Endothelial cell of umbilical vein (primary cell): ENCODE data around the gene DPYD. TPM values are rescaled to one million over a fixed set of nuclear protein-coding genes. Genes with fewer than 3 reads are reported as not detected.

ENCODE experiments used
- BruUV-seq: library from RNA; stranded (reverse); fragments of 400-500 nt; replicated peaks from 2 replicates; lab custom pipeline; 2021; lab: Mats Ljungman, UMichigan
- CTCF ChIA-PET: fragments of 300-600, 350-600 bp; sonication (Branson Sonifier 250); formaldehyde crosslinking; loops from one replicate; lab custom pipeline; 2021; ENCODE audit warnings: antibody characterized with exemption, inconsistent platforms; lab: Charles Lee
- POLR2A ChIA-PET: fragments of 300-600, 350-600 bp; sonication (Branson Sonifier 250); formaldehyde crosslinking; loops from one replicate; lab custom pipeline; 2021; ENCODE audit warnings: antibody characterized with exemption, inconsistent platforms; lab: Charles Lee
- DNase-seq: peaks from one replicate; pipeline ENCODE4 v3.0.0-alpha.2; 2011; ENCODE audit warnings: low read depth, low spot score
- FAIRE-seq: peaks from 2 replicates; lab custom pipeline; 2011; peaks lifted over from hg19 to GRCh38; lab: Jason Lieb, UNC
- H2AFZ ChIP-seq: 2 replicates; pipeline ENCODE4 v1.6.0; 2012; ENCODE audit warnings: low read depth, low read length, control low read depth, inconsistent platforms
- H3K27ac ChIP-seq: 2 replicates; pipeline ENCODE4 v1.5.1; 2011; ENCODE audit warnings: low read depth, mild to moderate bottlenecking, control low read depth, low read length, moderate library complexity; ENCODE audit not compliant: insufficient read depth
- H3K27me3 ChIP-seq, 2 experiments: 2 replicates each; pipeline versions ENCODE4 v1.6.0 to v1.6.1; 2011; ENCODE audit warnings: low read length in 2 of 2, mixed read lengths in 1 of 2; ENCODE audit not compliant: control insufficient read depth in 2 of 2, insufficient read depth in 2 of 2
- H3K36me3 ChIP-seq, 2 experiments: 2 replicates in 1 of 2; 3 replicates in 1 of 2; pipeline ENCODE4 v1.5.1; 2011; ENCODE audit warnings: low read length in 2 of 2, mild to moderate bottlenecking in 1 of 2, moderate library complexity in 1 of 2; ENCODE audit not compliant: control insufficient read depth in 2 of 2, insufficient read depth in 2 of 2; ENCODE audit errors: extremely low read depth in 1 of 2
- H3K4me1 ChIP-seq: 3 replicates; pipeline ENCODE4 v1.5.1; 2011; ENCODE audit warnings: mild to moderate bottlenecking, low read length; ENCODE audit not compliant: control insufficient read depth, insufficient read depth; ENCODE audit errors: extremely low read depth
- H3K4me2 ChIP-seq: 2 replicates; pipeline ENCODE4 v1.6.1; 2011; ENCODE audit warnings: low read length, control low read depth, mixed read lengths; ENCODE audit not compliant: insufficient read depth
- H3K4me3 ChIP-seq, 3 experiments: fragments of 200-600 bp in 1 of 3; sonication (generic), shearing (Covaris generic) in 1 of 3; replicated peaks in 1 of 3; 2 replicates each; pipeline ENCODE4 v1.5.1; 2011 to 2016; ENCODE audit warnings: control low read depth in 3 of 3, low read length in 3 of 3, mild to moderate bottlenecking in 2 of 3, inconsistent platforms in 1 of 3, low read depth in 1 of 3, moderate library complexity in 1 of 3; ENCODE audit not compliant: insufficient read depth in 1 of 3
- H3K79me2 ChIP-seq: 2 replicates; pipeline ENCODE4 v1.6.0; 2012; ENCODE audit warnings: low read length, inconsistent platforms; ENCODE audit not compliant: control insufficient read depth, insufficient read depth
- H3K9ac ChIP-seq: replicated peaks from 2 replicates; pipeline ENCODE3; 2011; ENCODE audit warnings: low read length, control low read depth; ENCODE audit not compliant: insufficient read depth; ENCODE audit errors: extremely low read depth
- H3K9me1 ChIP-seq: replicated peaks from 3 replicates; pipeline ENCODE4 v1.6.0; 2011; ENCODE audit warnings: mild to moderate bottlenecking, low read length; ENCODE audit not compliant: control insufficient read depth, insufficient read depth; ENCODE audit errors: extremely low read depth
- H3K9me3 ChIP-seq: replicated peaks from 2 replicates; pipeline ENCODE4 v1.5.1; 2012; ENCODE audit warnings: low read length, inconsistent platforms; ENCODE audit not compliant: control insufficient read depth, insufficient read depth
- H4K20me1 ChIP-seq: replicated peaks from 2 replicates; pipeline ENCODE3; 2011; ENCODE audit warnings: mild to moderate bottlenecking, low read length; ENCODE audit not compliant: control insufficient read depth, insufficient read depth; ENCODE audit errors: extremely low read depth
- CTCF ChIP-seq, 2 donors: IDR thresholded peaks; 1 replicate in 1 of 2; 2 replicates in 1 of 2; pipeline ENCODE4 v1.5.1; 2011; ENCODE audit warnings: low read length in 2 of 2, mild to moderate bottlenecking in 2 of 2, moderate library complexity in 2 of 2, control low read depth in 1 of 2, inconsistent platforms in 1 of 2, low read depth in 1 of 2; ENCODE audit not compliant: insufficient read depth in 1 of 2; ENCODE audit errors: extremely low read depth in 1 of 2
- EZH2 ChIP-seq: IDR thresholded peaks from 2 replicates; pipeline ENCODE4 v1.6.1; 2012; ENCODE audit warnings: borderline replicate concordance, low read depth, mild to moderate bottlenecking, moderate library complexity, low read length, inconsistent platforms; ENCODE audit not compliant: severe bottlenecking
- FOS ChIP-seq: IDR thresholded peaks from 2 replicates; pipeline ENCODE4 v1.6.1; 2011; ENCODE audit warnings: mild to moderate bottlenecking, low read length, moderate library complexity, borderline replicate concordance; ENCODE audit not compliant: insufficient read depth
- GATA2 ChIP-seq: IDR thresholded peaks from 2 replicates; pipeline ENCODE4 v1.7.0; 2011; ENCODE audit warnings: low read depth, mild to moderate bottlenecking, moderate library complexity, mixed read lengths, low read length; ENCODE audit not compliant: insufficient read length, insufficient read depth
- JUN ChIP-seq: IDR thresholded peaks from 2 replicates; pipeline ENCODE4 v1.6.1; 2011; ENCODE audit warnings: borderline replicate concordance, low read depth; ENCODE audit not compliant: insufficient read length, insufficient read depth
- MAX ChIP-seq: IDR thresholded peaks from 2 replicates; pipeline ENCODE4 v1.6.1; 2011; ENCODE audit not compliant: insufficient read depth, insufficient read length
- MYC ChIP-seq: IDR thresholded peaks from one replicate; pipeline ENCODE4 v1.6.1; 2011; ENCODE audit warnings: mild to moderate bottlenecking, low read depth, low read length
- POLR2A ChIP-seq: IDR thresholded peaks from 2 replicates; pipeline ENCODE4 v1.6.1; 2012; ENCODE audit warnings: low read depth, mild to moderate bottlenecking, control low read depth, low read length
- POLR2AphosphoS5 ChIP-seq: IDR thresholded peaks from 2 replicates; pipeline ENCODE4 v1.6.1; 2012; ENCODE audit warnings: low read depth, mild to moderate bottlenecking, control low read depth, low read length, moderate library complexity; ENCODE audit not compliant: insufficient read depth
- dilution Hi-C: fragments of 300-500 bp; cut with MboI; formaldehyde crosslinking; loops from one replicate; pipeline ENCODE4 v1.15.0; 2019; ENCODE audit warnings: low sequenced_read_pairs; ENCODE audit not compliant: extremely low pct_ligation_motif_present
- intact Hi-C: fragments of 100-400 bp; cut with micrococcal nuclease; formaldehyde crosslinking; loops from one replicate; pipeline ENCODE4 v1.10.0; 2022
- polyA plus RNA-seq, 4 experiments: library from polyadenylated mRNA; depleted of rRNA in 3 of 4; stranded (reverse) in 3 of 4; unstranded in 1 of 4; fragments of >200 nt; gene quantifications; 2 replicates each; pipeline versions ENCODE4 v1.2.1 to v1.2.3, GENCODE V29; 2011 to 2012; ENCODE audit warnings: missing spikeins in 1 of 4
- total RNA-seq: library from RNA; stranded (reverse); gene quantifications from 2 replicates; pipeline ENCODE4 v1.2.3, GENCODE V29; 2021

The DPYD gene
- total and polyA plus RNA-seq, 2 donors (not counting 3 experiments of a cell fraction or from before 2014, with no cell fraction given): 4.6 to 15.1 TPM

GRCh38 chr1:97603218-97603617 is 317.6 kb downstream of the DPYD start:
- H3K4me2 ChIP-seq: peak overlapping the region; percentile 94
- CTCF ChIA-PET: interaction anchor here (0.9 to 1.7 kb wide), 9 partner anchors 11 to 865 kb away, joined by 3 to 9 read pairs (median 5); no protein-coding TSS in a partner anchor
- no peak for FAIRE-seq

More at GRCh38 chr1:97603218-97603617, 317.6 kb downstream of the DPYD start:
- Histone ChIP-seq H3K79me2 (no peaks in the 10 kb centered on the region), H3K9me1 (no peaks in the 10 kb centered on the region), H3K27me3 (no peaks in the 10 kb centered on the region), H3K9ac (no peak overlapping the region), H4K20me1 (no peaks in the 10 kb centered on the region), H3K36me3 (no peaks in the 10 kb centered on the region), H3K4me1 (peaks cover 30% of the 10 kb centered on the region), H3K4me3 (peak overlapping the region in 1 of 3 experiments; percentile 33), H3K27ac (peak overlapping the region; percentile 62), H3K9me3 (no peaks in the 10 kb centered on the region), H2AFZ (no peak overlapping the region)
- dilution Hi-C loops (no loop called here), intact Hi-C loops (loop anchor here (10.0 kb wide), 1 partner anchor 442 kb away; no protein-coding TSS in a partner anchor)
- POLR2A ChIA-PET: no interaction called here
- DNase-seq: no peak
- BruUV-seq: no TSS peak
- TF ChIP-seq POLR2AphosphoS5 (no peak), EZH2 (no peak), MAX (no peak), GATA2 (no peak), POLR2A (no peak), JUN (no peak), FOS (no peak), CTCF (IDR thresholded peaks at IDR 0.05; ENCODE audit: extremely low read depth in 1 of 2, insufficient read depth in 1 of 2, low read depth in 1 of 2, low read length in 2 of 2) (no peak), MYC (no peak)
